ENCODE results near the gene NNMT.

Gene NNMT

GRCh38 chr11:114295676-114296604 lies at the start of gene NNMT:
TSS of gene NNMT (plus strand) at chr11:114296399. CDS start at chr11:114296557, 158 bp downstream.
- peak; percentile 98 for DNase-seq (ENCODE audit: low read depth)

DNA sequence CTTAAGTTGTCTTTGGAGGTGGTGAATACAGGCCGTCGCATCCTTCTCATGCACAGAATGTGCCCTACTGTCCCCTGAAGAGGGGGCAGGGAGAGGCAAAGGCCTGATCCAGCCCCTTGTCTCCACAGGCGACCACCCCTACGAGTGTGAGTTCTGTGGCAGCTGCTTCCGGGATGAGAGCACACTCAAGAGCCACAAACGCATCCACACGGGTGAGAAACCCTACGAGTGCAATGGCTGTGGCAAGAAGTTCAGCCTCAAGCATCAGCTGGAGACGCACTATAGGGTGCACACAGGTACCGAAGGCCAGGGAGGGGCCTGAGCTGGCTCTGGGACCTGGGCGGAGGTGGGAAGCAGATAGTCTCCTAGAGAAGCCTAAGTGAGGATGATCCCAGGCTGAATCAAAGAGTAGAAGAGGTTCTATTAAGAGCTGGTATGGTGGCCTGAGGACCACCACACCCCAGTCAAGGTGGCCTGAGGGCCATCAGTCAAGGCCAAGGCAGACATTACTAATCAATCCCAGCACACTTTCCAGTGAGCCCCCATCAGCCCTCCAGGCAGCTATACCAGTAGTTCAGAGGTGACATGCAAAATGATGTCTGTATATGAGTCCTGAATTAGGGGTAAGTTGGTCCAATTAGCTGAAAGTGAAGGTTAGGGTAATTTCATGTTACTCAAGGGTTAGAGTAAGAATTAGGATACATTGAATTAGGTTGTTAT lies 49.0 kb upstream of the NNMT start:
- DNase-seq (ENCODE audit: low read depth), result no peak

DNA sequence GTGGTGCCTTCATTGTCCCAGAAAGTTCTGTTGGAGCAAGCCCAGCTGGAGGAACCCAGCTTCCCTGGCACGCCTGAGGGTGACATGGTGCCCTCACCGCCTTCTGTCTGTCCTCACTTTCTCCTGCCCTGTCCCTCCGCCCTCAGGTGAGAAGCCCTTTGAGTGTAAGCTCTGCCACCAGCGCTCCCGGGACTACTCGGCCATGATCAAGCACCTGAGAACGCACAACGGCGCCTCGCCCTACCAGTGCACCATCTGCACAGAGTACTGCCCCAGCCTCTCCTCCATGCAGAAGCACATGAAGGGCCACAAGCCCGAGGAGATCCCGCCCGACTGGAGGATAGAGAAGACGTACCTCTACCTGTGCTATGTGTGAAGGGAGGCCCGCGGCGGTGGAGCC lies 46.0 kb upstream of the NNMT start:
- DNase-seq (ENCODE audit: low read depth), result no peak

DNA sequence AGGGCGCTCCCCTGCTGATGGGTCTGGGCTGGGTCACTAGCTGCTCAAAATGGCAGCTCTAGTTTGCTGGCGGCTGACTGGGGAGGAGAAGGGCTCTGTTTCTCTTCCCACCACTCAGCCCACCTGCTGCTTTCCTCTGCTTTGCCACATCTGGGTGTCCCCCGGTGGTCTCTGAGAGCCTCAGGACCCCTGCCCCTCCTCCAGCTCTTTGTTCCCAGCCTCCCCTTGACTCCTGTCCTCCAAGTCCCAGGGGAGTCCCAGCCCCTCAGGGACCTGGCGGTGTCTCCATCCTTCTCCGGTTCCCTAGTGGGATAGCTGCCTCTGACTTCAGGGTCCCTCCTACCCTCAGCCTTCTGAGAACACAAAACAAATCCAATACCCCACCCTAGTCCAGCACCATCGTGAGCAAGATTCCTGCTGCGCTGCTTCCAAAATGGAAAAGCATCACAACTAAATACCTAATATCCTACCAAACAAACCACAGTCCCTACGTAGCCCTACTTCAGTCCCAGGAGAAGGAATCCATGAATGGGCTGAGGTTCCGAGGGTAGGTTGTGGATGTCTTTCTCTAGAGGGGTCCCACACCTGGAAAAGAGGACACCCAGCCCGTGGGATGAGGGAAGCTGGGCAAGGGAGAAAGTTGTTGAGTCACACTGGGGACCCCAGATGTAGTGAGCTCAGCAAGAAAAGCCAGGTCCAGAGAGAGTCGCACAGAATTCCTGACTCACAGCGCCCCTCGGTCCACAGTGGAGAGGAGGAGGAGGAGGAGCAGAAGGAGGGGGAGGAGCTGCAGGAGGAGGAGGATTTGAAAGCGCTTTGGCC lies 45.0 kb upstream of the NNMT start:
- DNase-seq (ENCODE audit: low read depth), result peak; percentile 15

DNA sequence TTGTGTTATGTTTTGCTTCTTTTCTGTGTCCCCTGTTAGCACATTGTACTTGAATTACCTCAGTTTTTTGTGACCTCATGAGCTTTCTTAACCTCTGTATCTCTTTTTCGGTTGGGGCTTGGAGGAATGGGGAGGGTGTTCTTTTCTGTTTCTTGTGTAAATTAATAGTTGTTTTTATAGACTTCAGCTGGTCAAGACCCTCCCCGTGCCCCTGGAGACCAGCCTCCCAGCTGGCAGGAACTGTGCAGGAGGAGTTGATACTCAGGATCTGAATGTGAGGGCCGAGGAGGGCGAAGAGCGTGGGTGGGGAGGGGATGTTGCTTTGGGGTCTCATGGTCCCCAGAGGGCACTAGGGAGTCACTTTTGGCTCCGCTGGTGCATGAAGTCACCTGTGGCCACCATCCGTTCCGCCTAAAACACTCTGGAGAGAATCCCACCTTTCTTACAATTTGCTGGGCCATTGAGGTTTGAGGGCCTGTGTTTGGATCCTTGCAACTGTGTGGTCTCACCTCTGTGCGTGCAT lies 44.3 kb upstream of the NNMT start:
- no peak for DNase-seq (ENCODE audit: low read depth)

GRCh38 chr11:114252767-114253166 lies 43.4 kb upstream of the NNMT start:
- no peak for DNase-seq (ENCODE audit: low read depth)

- no peak for DNase-seq (ENCODE audit: low read depth)
Observed at GRCh38 chr11:114253771-114254170, 42.4 kb upstream of the NNMT start.

- DNase-seq (ENCODE audit: low read depth), result no peak
Observed at GRCh38 chr11:114254571-114255146, 41.5 kb upstream of the NNMT start.

GRCh38 chr11:114255289-114255688 lies 40.9 kb upstream of the NNMT start:
- no peak for DNase-seq (ENCODE audit: low read depth)

GRCh38 chr11:114256176-114256966 lies 39.8 kb upstream of the NNMT start:
- DNase-seq (ENCODE audit: low read depth), result no peak

GRCh38 chr11:114256967-114257286 lies 39.3 kb upstream of the NNMT start:
- DNase-seq (ENCODE audit: low read depth), result no peak

GRCh38 chr11:114257621-114258558 lies 38.3 kb upstream of the NNMT start:
- peak; percentile 41 for DNase-seq (ENCODE audit: low read depth)

- DNase-seq (ENCODE audit: low read depth), result no peak
Observed at GRCh38 chr11:114258696-114259095, 37.5 kb upstream of the NNMT start.

DNA sequence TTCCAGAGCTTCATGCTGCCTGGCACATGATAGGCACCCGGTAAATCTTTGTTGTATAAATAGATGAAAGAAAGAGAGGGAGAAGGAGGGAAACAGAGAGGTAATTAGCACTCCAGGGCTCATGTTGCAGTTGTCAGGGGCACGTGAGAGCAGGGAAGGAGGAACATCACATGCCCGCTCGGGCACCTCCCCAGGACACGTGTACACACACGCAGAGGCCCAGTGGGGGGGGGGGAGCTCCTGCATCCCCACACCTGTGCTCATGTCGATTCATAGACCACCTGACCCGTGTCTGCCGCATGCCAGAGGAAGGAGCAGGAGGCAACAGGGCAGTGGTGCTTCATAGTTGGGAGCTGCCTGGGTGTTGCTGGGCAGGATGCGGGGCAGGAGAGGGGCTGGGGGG lies 37.1 kb upstream of the NNMT start:
- no peak for DNase-seq (ENCODE audit: low read depth)

GRCh38 chr11:114259551-114259983 lies 36.6 kb upstream of the NNMT start:
- no peak for DNase-seq (ENCODE audit: low read depth)

- DNase-seq (ENCODE audit: low read depth), result no peak
Observed at GRCh38 chr11:114260077-114260476, 36.1 kb upstream of the NNMT start.

GRCh38 chr11:114260483-114260882 lies 35.7 kb upstream of the NNMT start:
- no peak for DNase-seq (ENCODE audit: low read depth)

- no peak for DNase-seq (ENCODE audit: low read depth)
Observed at GRCh38 chr11:114261791-114262190, 34.4 kb upstream of the NNMT start.

GRCh38 chr11:114262681-114263512 lies 33.3 kb upstream of the NNMT start:
- DNase-seq (ENCODE audit: low read depth), result peak; percentile 57

All from iris pigment epithelial cell (primary cell).